ENCODE measurements around the gene LRRC55. TPM values are rescaled to one million over a fixed set of nuclear protein-coding genes. Genes with fewer than 3 reads are reported as not detected.
"Not testable (repeated sequence)": the region's sequence is repeated elsewhere in the genome, so short reads cannot be mapped to it uniquely, and the experiment has no call there.

LRRC55 gene
- total RNA-seq, 4 donors from 2014 or later: 0.11 to 0.29 TPM; not detected in 2

GRCh38 chr11:57164317-57164716, 17.4 kb upstream of the LRRC55 start:
- no peaks in the 10 kb centered on the region for H3K27me3 ChIP-seq
- WGBS, 2 donors: 88 to 100% methylated on average over 1 of the region's 1 CpG
- no peaks in the 10 kb centered on the region for H3K9me3 ChIP-seq
- TF ChIP-seq CTCF (IDR thresholded peaks at IDR 0.05) (no peak), POLR2A (IDR thresholded peaks at IDR 0.05) (no peak)
- H3K4me3 ChIP-seq (replicated peaks in 1 of 3): no peak overlapping the region
- H3K36me3 ChIP-seq: no peaks in the 10 kb centered on the region
- peaks cover 11 to 20% of the 10 kb centered on the region in 2 donors for H3K4me1 ChIP-seq
- no peak overlapping the region for H3K27ac ChIP-seq
- intact Hi-C loops (cut with DNase I): no loop called here
- DNase-seq: no peak

GRCh38 chr11:57167125-57167846, 14.5 kb upstream of the LRRC55 start:
- Histone ChIP-seq H3K27me3 (no peaks in the 10 kb centered on the region), H3K27ac (no peak overlapping the region), H3K9me3 (no peaks in the 10 kb centered on the region), H3K36me3 (no peaks in the 10 kb centered on the region), H3K4me1 (peaks cover 5 to 9% of the 10 kb centered on the region in 2 donors), H3K4me3 (replicated peaks in 1 of 3) (no peak overlapping the region)
- intact Hi-C loops (cut with DNase I): no loop called here
- no peak for TF ChIP-seq POLR2A (IDR thresholded peaks at IDR 0.05)
- TF ChIP-seq CTCF (IDR thresholded peaks at IDR 0.05): no peak
- DNase-seq: no peak
- 74 to 78% methylated on average over 2 of the region's 2 CpGs for WGBS, 2 donors

- H3K4me3 ChIP-seq (replicated peaks in 1 of 3); H3K36me3 ChIP-seq; H3K27me3 ChIP-seq; intact Hi-C loops (cut with DNase I); DNase-seq; H3K27ac ChIP-seq; H3K4me1 ChIP-seq; H3K9me3 ChIP-seq: not testable (repeated sequence)
- WGBS, 2 donors: 86 to 91% methylated on average over 2 of the region's 2 CpGs
Observed at GRCh38 chr11:57169732-57170313, 11.9 kb upstream of the LRRC55 start.

- Histone ChIP-seq H3K9me3 (no peaks in the 10 kb centered on the region), H3K27me3 (no peaks in the 10 kb centered on the region)
- TF ChIP-seq CTCF (IDR thresholded peaks at IDR 0.05): no peak
- TF ChIP-seq POLR2A (IDR thresholded peaks at IDR 0.05): no peak
Observed at GRCh38 chr11:57172031-57172430, 9.7 kb upstream of the LRRC55 start.

GRCh38 chr11:57174656-57175055, 7.1 kb upstream of the LRRC55 start:
- TF ChIP-seq CTCF (IDR thresholded peaks at IDR 0.05) (no peak), POLR2A (IDR thresholded peaks at IDR 0.05) (no peak)
- H3K36me3 ChIP-seq: no peaks in the 10 kb centered on the region
- H3K4me3 ChIP-seq (replicated peaks in 1 of 3): no peak overlapping the region
- no peaks in the 10 kb centered on the region for H3K27me3 ChIP-seq
- H3K27ac ChIP-seq: no peak overlapping the region
- no peaks in the 10 kb centered on the region for H3K9me3 ChIP-seq
- 88 to 90% methylated on average over 5 of the region's 5 CpGs for WGBS, 2 donors
- DNase-seq: no peak
- no peaks in the 10 kb centered on the region for H3K4me1 ChIP-seq
- intact Hi-C loops (cut with DNase I): no loop called here

More at GRCh38 chr11:57172031-57172430, 9.7 kb upstream of the LRRC55 start:
- intact Hi-C loops (cut with DNase I): no loop called here
- 56 to 65% methylated on average over 3 of the region's 3 CpGs for WGBS, 2 donors
- H3K4me3 ChIP-seq (replicated peaks in 1 of 3): no peak overlapping the region
- no peaks in the 10 kb centered on the region for H3K4me1 ChIP-seq
- DNase-seq: peak in 1 of 2 donors; percentile 26
- no peaks in the 10 kb centered on the region for H3K36me3 ChIP-seq
- no peak overlapping the region for H3K27ac ChIP-seq

Measured in thyroid gland (tissue), 4 donors.